HG02571 (cell line): ENCODE results near the gene TARS2.

Experiments used
- ATAC-seq: cut with Tn5 transposase; IDR thresholded peaks from one replicate; pipeline ENCODE4 v1.9.1; 2021; ENCODE audit warnings: mild to moderate bottlenecking, moderate library complexity; ENCODE audit not compliant: unreplicated experiment

The TARS2 gene

GRCh38 chr1:150486966-150487762 is at the start of gene TARS2:
Gene TARS2 (plus strand): TSS chr1:150487419. CDS start chr1:150487451, 32 bp downstream.
- ATAC-seq: peak; percentile 99

DNA sequence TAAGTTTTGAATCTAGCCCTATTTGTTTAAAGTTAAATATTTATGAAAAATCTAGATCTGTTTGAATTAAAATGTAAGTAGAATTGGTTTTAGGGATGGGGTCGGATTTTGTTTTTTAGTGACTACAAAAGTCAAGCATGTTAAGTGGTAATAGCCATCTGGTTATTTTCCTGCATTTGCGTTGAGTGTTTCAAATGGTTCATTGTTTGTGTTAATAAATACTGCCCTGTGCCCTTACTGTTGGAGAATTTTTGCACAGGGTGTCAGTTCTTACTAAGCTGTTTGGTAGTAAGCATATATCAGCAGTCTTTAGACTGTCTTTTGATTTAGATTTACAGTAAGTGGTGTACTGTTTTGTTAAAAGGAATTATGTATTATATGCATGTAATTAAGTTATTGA is 46.1 kb upstream of the TARS2 start:
- no peak for ATAC-seq

DNA sequence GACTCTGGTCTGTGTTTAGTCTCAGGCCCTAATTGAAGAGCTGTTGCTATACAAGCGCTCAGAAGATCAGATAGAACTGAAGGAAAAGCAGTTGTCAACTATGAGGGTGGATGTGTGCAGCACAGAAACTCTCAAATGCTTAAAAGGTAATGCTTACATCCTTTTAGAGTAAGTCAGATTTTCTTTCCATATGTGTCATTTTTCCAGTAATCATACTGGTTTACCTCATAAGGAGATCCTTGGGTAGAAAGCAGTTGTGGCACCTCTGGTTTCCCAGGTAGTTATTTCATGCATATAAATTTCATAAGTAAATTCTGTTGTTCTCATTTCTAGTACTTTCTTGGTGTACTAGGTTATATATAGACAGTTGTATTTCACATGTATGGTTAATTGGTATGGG is 43.0 kb upstream of the TARS2 start:
- no peak for ATAC-seq

DNA sequence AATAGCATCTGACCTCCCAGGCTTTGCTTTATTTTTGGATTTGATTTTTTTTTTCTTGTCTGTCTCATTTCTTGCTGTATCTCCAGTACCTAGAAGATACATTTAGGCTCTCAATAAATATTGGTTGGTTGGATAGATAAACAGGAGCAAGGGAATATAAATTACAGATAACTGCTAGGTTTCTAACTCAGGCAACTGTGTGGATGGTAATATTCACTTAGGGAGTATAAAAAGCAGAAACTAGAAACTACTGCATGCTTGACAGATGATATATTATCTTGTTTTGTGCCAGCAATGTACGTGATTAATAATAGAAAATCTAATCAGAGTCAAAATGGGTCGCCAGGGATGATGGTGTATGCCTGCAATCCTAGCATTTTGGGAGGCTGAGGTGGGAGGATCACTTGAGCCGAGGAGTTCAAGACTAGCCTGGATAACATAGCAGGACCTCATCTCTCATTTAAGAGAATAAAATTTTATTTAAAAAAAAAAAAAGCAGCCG is 31.0 kb upstream of the TARS2 start:
- ATAC-seq: no peak

GRCh38 chr1:150464422-150464826 is 22.8 kb upstream of the TARS2 start:
- no peak for ATAC-seq

DNA sequence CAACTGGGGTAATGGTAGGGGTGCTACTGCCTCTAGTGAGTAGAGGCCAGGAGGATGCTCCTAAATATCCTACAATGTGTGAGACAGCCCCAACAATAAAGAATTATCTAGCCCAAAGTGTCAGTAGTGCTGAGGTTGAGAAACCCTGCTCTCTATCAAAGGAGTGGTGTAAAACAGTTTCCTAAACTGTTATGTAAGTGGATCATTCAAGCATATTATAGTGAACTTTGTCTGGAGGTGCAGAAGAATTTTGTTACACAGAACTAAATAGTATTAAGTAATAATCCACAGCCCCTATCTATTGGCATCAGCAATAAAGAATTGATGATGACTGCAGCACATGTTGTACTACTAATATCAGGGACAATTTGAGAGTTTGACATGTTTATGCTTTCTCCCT is 20.3 kb upstream of the TARS2 start:
- no peak for ATAC-seq

- no peak for ATAC-seq
These were observed 17.9 kb upstream of the TARS2 start for GRCh38 chr1:150469291-150469690.

DNA sequence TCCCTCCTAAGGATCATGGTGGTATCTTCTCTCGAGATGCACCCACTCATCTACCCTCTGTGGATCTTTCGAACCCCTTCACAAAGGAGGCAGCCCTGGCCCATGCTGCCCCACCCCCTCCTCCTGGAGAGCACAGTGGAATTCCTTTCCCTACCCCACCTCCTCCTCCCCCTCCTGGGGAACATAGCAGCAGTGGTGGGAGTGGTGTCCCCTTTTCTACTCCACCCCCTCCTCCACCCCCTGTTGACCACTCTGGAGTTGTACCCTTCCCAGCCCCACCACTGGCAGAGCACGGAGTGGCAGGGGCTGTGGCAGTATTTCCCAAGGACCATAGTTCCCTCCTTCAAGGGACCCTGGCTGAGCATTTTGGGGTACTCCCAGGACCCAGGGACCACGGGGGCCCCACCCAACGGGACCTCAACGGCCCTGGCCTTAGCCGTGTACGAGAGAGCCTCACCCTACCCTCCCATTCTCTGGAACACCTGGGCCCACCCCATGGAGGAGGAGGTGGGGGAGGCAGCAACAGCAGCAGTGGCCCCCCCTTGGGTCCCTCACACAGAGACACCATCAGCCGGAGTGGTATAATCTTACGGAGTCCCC is 14.5 kb upstream of the TARS2 start:
- no peak for ATAC-seq

DNA sequence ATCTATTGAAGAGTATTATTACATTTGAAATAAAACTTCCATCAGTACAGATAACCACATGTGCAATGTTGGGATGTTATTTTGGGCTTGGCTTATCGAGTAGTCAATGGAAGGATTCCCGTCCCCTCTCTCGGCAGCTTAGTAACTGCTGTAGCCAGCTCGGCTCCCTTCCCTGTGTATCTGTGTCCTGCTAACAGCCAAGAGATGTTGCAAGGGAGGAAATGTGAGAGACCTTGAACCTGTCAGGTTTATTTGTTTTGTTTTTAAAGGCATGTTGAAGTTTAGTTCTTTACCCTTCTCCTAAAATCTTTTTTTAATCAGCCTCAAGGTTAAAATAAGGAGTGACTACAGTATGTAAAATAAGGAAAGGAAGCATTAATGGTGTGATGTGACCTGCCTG is 13.6 kb upstream of the TARS2 start:
- no peak for ATAC-seq

GRCh38 chr1:150474869-150475268 is 12.3 kb upstream of the TARS2 start:
- no peak for ATAC-seq

DNA sequence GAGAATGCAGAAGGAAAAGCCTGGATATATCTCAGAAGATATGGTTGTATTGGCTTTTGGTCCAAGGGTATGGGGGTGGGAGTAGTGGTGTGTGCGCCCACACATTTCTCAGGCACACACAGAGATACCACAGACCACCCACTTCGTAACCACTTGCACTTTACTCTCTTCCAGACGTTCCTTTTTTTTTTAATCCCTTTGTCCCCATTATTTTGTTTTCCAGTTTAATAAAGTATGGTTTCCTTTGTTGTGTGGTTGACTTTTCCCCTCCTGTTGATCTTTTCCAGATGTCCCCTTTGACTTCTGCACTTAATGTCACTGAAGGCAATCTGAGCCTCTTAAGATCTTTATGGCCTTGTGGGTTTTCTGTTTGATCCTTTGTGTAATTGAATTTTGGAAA is 10.5 kb upstream of the TARS2 start:
- no peak for ATAC-seq

- no peak for ATAC-seq
These were observed 9.9 kb upstream of the TARS2 start for GRCh38 chr1:150477320-150477719.

DNA sequence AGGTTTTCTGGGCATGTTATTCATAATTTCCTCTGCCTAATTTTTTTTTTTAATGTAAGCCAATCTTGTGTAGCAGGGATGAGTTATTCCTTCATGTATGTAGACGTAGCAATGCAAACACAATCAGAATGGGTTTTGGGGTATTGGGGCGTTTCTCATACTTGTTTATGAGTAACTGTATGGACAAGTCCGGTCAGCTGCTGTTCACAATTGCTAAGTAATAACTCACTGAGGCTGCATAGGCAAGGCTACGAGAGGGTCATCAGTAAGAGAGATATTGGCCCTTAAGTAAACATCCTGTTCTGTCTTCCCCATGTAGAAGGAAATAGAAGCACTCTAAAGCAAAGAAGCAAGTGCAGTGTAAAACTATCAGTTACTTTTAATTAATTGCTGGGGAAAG is 9.5 kb upstream of the TARS2 start:
- ATAC-seq: no peak

- no peak for ATAC-seq
These were observed 7.8 kb upstream of the TARS2 start for GRCh38 chr1:150479370-150479769.

DNA sequence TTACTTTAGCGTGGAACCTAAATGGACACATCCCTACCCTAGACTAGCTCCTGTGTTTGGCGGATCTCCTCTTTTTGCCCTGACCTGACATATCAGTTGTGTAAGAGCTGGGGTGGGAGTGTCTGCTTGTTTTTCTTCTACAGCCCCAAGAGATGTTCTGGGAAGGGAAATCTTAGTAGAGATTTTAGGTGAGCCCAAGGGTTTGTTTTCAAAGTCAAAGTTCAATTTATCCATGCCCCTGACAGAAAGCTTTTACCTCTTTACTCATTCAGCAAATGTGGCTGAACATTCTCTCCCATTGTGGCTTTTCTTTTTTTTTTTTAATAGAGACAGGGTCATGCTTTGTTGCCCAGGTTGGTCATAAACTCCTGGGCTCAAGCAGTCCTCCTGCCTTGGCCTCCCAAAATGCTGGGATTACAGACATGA is 7.3 kb upstream of the TARS2 start:
- no peak for ATAC-seq

GRCh38 chr1:150484431-150484830 is 2.8 kb upstream of the TARS2 start:
- ATAC-seq: no peak

DNA sequence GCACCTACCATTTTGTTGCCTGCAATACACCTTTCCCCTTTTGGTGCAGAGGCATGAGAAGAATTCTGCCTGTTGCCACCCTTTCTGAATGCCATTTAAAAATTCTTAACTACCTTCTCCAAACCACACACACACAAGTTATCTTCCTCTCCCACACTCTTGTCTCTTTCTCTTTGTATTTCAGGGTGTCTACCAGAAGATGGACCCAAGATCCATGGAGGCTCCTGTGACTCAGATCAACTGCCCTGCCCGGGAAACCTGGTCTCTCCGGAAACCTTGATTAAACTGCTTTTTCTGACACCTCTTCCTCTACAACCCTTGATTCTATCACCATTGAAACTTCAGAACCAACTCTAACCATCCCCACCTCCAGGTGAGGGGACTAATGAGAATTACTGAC is 2.4 kb upstream of the TARS2 start:
- no peak for ATAC-seq

DNA sequence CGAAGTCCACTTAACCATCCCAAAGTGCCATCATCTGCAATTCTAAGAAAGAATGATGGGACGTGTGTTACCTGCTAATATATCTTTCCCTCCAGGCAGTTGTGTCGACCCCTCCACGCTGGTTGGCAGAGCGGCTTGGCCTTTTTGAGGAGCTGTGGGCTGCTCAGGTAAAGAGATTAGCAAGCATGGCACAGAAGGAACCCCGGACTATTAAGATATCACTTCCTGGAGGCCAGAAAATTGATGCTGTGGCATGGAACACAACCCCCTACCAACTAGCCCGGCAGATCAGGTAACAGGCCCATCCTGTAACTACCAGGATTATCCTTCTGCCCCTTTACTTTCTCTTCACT is 520 bp downstream of the TARS2 start:
- no peak for ATAC-seq

GRCh38 chr1:150493175-150493574 is 6.0 kb downstream of the TARS2 start:
- ATAC-seq: no peak

DNA sequence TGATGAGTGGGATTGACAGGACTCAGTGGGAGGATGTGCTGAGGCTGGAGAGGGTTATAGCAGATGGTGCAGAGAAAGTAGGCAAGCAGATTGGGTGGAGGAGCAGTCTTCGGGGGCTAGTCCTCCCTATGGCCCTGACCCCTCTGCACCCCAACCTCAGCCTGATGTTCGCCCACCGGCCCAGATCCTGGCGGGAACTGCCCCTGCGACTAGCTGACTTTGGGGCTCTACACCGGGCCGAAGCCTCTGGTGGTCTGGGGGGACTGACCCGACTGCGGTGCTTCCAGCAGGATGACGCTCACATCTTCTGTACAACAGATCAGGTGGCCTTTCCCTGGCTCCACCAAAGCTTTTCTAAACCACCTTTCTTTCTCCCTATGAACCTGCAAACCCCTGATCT is 11.1 kb downstream of the TARS2 start:
- ATAC-seq: no peak

DNA sequence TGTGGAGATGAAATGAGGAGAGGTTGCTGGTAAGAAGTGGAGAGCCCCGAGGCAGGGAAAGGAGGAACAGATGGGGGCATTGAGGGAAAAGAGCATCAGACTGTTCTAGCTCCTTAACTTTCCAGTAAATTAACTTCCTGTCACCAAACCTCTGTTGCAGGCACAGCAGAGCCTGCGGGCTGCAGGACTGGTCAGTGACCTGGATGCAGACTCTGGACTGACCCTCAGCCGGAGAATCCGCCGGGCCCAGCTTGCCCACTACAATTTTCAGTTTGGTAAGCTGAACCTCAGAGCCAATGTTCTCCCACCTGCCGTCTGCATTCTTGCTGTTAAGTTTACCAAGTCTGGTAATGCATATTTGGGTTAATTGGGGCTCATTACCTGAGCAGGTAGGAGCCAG is 18.2 kb downstream of the TARS2 start:
- no peak for ATAC-seq
